H9 (cell line): ENCODE measurements around the gene FMNL1. TPM values are rescaled to one million over a fixed set of nuclear protein-coding genes. Genes with fewer than 3 reads are reported as not detected.

Source experiments
- DNase-seq: peaks from one replicate; pipeline ENCODE4 v3.0.0-alpha.2; 2017
- H2AFZ ChIP-seq: one replicate; pipeline ENCODE4 v1.6.1; 2013; ENCODE audit warnings: mild to moderate bottlenecking, low read length, control low read depth, moderate library complexity
- H2AK5ac ChIP-seq: 2 replicates; pipeline ENCODE4 v1.6.1; 2013; ENCODE audit warnings: low read length, control low read depth, mixed read lengths; ENCODE audit not compliant: insufficient read length
- H2BK120ac ChIP-seq: one replicate; pipeline ENCODE4 v1.6.1; 2013; ENCODE audit warnings: low read depth, mild to moderate bottlenecking, low read length, control low read depth, inconsistent platforms; ENCODE audit not compliant: poor library complexity, severe bottlenecking
- H2BK12ac ChIP-seq: 2 replicates; pipeline ENCODE4 v1.6.1; 2013; ENCODE audit warnings: low read length, control low read depth, mixed read lengths, low read depth; ENCODE audit not compliant: insufficient read length
- H2BK15ac ChIP-seq: 2 replicates; pipeline ENCODE4 v1.6.1; 2013; ENCODE audit warnings: low read depth, low read length, control low read depth
- H2BK20ac ChIP-seq: one replicate; pipeline ENCODE4 v1.6.1; 2013; ENCODE audit warnings: low read depth, mild to moderate bottlenecking, low read length, control low read depth, inconsistent platforms; ENCODE audit not compliant: poor library complexity, severe bottlenecking
- H2BK5ac ChIP-seq: 2 replicates; pipeline ENCODE4 v1.6.1; 2013; ENCODE audit warnings: low read length, control low read depth, mixed read lengths; ENCODE audit not compliant: insufficient read length
- H3K14ac ChIP-seq: 2 replicates; pipeline ENCODE4 v1.6.1; 2013; ENCODE audit warnings: low read length, control low read depth; ENCODE audit not compliant: insufficient read depth
- H3K18ac ChIP-seq: 2 replicates; pipeline ENCODE4 v1.6.1; 2013; ENCODE audit warnings: low read depth, mild to moderate bottlenecking, mixed read lengths, low read length, control low read depth; ENCODE audit not compliant: insufficient read length
- H3K23ac ChIP-seq: 2 replicates; pipeline ENCODE4 v1.6.1; 2013; ENCODE audit warnings: low read length, control low read depth, mixed read lengths, low read depth; ENCODE audit not compliant: insufficient read length
- H3K23me2 ChIP-seq: 2 replicates; pipeline ENCODE4 v1.6.1; 2013; ENCODE audit warnings: low read depth, mild to moderate bottlenecking, mixed read lengths, low read length, control low read depth; ENCODE audit not compliant: insufficient read length, poor library complexity, severe bottlenecking
- H3K27ac ChIP-seq: 2 replicates; pipeline ENCODE4 v1.5.1; 2013; ENCODE audit warnings: low read length, control low read depth, mixed read lengths, low read depth; ENCODE audit not compliant: insufficient read length
- H3K27me3 ChIP-seq: 2 replicates; pipeline ENCODE4 v1.6.1; 2013; ENCODE audit warnings: low read length, control low read depth, inconsistent platforms; ENCODE audit not compliant: insufficient read depth
- H3K4ac ChIP-seq: 2 replicates; pipeline ENCODE4 v1.6.1; 2013; ENCODE audit warnings: low read depth, mild to moderate bottlenecking, control low read depth, inconsistent platforms, low read length, moderate library complexity
- H3K4me1 ChIP-seq: 2 replicates; pipeline ENCODE4 v1.6.1; 2013; ENCODE audit warnings: low read length, control low read depth, inconsistent platforms; ENCODE audit not compliant: insufficient read depth
- H3K4me2 ChIP-seq: 2 replicates; pipeline ENCODE4 v1.6.1; 2013; ENCODE audit warnings: low read length, control low read depth, mixed read lengths; ENCODE audit not compliant: insufficient read length, insufficient read depth
- H3K56ac ChIP-seq: 2 replicates; pipeline ENCODE4 v1.6.1; 2013; ENCODE audit warnings: low read depth, mild to moderate bottlenecking, mixed read lengths, low read length, control low read depth; ENCODE audit not compliant: insufficient read length
- H3K79me1 ChIP-seq: 2 replicates; pipeline ENCODE4 v1.6.1; 2013; ENCODE audit warnings: low read depth, mild to moderate bottlenecking, moderate library complexity, low read length, control low read depth, inconsistent platforms; ENCODE audit not compliant: insufficient read depth, poor library complexity, severe bottlenecking
- H3K79me2 ChIP-seq: 2 replicates; pipeline ENCODE4 v1.6.1; 2013; ENCODE audit warnings: low read length, control low read depth, inconsistent platforms; ENCODE audit not compliant: insufficient read depth
- H3K9ac ChIP-seq: 2 replicates; pipeline ENCODE4 v1.6.1; 2013; ENCODE audit warnings: low read length, control low read depth, mixed read lengths; ENCODE audit not compliant: insufficient read length; ENCODE audit errors: extremely low read depth
- H3K9me3 ChIP-seq: one replicate; pipeline ENCODE4 v1.6.1; 2013; ENCODE audit warnings: low read depth, low read length, inconsistent platforms; ENCODE audit not compliant: control insufficient read depth
- H3T11ph ChIP-seq: one replicate; pipeline ENCODE4 v1.6.1; 2013; ENCODE audit warnings: mild to moderate bottlenecking, low read length, control low read depth, inconsistent platforms
- H4K20me1 ChIP-seq: one replicate; pipeline ENCODE4 v1.6.1; 2013; ENCODE audit not compliant: control insufficient read depth, insufficient read length, insufficient read depth
- H4K5ac ChIP-seq: 2 replicates; pipeline ENCODE4 v1.6.1; 2013; ENCODE audit warnings: low read depth, mild to moderate bottlenecking, mixed read lengths, low read length, control low read depth; ENCODE audit not compliant: insufficient read length
- H4K8ac ChIP-seq: replicated peaks from 2 replicates; pipeline ENCODE4 v1.6.1; 2013; ENCODE audit warnings: low read length, control low read depth, mixed read lengths, low read depth; ENCODE audit not compliant: insufficient read length
- H4K91ac ChIP-seq: 2 replicates; pipeline ENCODE4 v1.6.1; 2013; ENCODE audit warnings: low read depth, mild to moderate bottlenecking, moderate library complexity, mixed read lengths, low read length, control low read depth; ENCODE audit not compliant: insufficient read length
- H3K27ac Mint-ChIP-seq, 3 experiments: 2 replicates in 2 of 3; 3 replicates in 1 of 3; pipeline ENCODE4 v1.8.0; 2020 to 2021; ENCODE audit warnings: mixed read lengths in 3 of 3, mild to moderate bottlenecking in 1 of 3, moderate library complexity in 1 of 3
- H3K27me3 Mint-ChIP-seq: 2 replicates; pipeline ENCODE4 v1.8.0; 2021; ENCODE audit warnings: low read depth, mild to moderate bottlenecking, moderate library complexity, mixed read lengths
- H3K36me3 Mint-ChIP-seq, 3 experiments: 2 replicates in 2 of 3; 3 replicates in 1 of 3; pipeline ENCODE4 v1.8.0; 2020 to 2021; ENCODE audit warnings: low read depth in 3 of 3, mixed read lengths in 3 of 3; ENCODE audit not compliant: insufficient read depth in 1 of 3
- H3K4me1 Mint-ChIP-seq, 2 experiments: 2 replicates each; pipeline ENCODE4 v1.8.0; 2020; ENCODE audit warnings: mixed read lengths in 2 of 2
- H3K4me3 Mint-ChIP-seq, 2 experiments: 2 replicates in 1 of 2; 3 replicates in 1 of 2; pipeline ENCODE4 v1.8.0; 2020 to 2021; ENCODE audit warnings: mild to moderate bottlenecking in 2 of 2, mixed read lengths in 2 of 2, moderate library complexity in 1 of 2
- H3K9me3 Mint-ChIP-seq, 2 experiments: 2 replicates in 1 of 2; 3 replicates in 1 of 2; pipeline ENCODE4 v1.8.0; 2020; ENCODE audit warnings: mild to moderate bottlenecking in 2 of 2, mixed read lengths in 2 of 2, moderate library complexity in 1 of 2
- WGBS: extraction: QIAGEN DNeasy Blood & Tissue Kit; methylation state at CpG from one replicate; pipeline ENCODE4 v1.1.7; 2013; ENCODE audit warnings: missing lambda C conversion rate, low lambda C conversion rate, mixed read lengths; ENCODE audit not compliant: insufficient read length; ENCODE audit errors: extremely low coverage; 5-methylcytosine and 5-hydroxymethylcytosine counted together
- total RNA-seq: library from RNA; stranded (reverse); gene quantifications from 2 replicates; pipeline ENCODE4 v1.2.1, GENCODE V29; 2021
- TF ChIP-seq, protein P1 (sequence below): fragments of 200-600 bp; sonication (generic); conservative IDR thresholded peaks from 3 replicates; pipeline ENCODE4 v1.8.0; 2021; ENCODE audit warnings: antibody characterized with exemption, mild to moderate bottlenecking

The FMNL1 gene
- total RNA-seq, 1 experiment from 2014 or later, result 6.9 TPM

- no peak overlapping the region for H3K23ac ChIP-seq
- peaks cover 10% of the 10 kb centered on the region for H3K23me2 ChIP-seq
- no peak overlapping the region for H2AFZ ChIP-seq
- H3K36me3 Mint-ChIP-seq, result no peaks in the 10 kb centered on the region
- no peaks in the 10 kb centered on the region for H3K9me3 ChIP-seq
- TF ChIP-seq, protein P1, sequence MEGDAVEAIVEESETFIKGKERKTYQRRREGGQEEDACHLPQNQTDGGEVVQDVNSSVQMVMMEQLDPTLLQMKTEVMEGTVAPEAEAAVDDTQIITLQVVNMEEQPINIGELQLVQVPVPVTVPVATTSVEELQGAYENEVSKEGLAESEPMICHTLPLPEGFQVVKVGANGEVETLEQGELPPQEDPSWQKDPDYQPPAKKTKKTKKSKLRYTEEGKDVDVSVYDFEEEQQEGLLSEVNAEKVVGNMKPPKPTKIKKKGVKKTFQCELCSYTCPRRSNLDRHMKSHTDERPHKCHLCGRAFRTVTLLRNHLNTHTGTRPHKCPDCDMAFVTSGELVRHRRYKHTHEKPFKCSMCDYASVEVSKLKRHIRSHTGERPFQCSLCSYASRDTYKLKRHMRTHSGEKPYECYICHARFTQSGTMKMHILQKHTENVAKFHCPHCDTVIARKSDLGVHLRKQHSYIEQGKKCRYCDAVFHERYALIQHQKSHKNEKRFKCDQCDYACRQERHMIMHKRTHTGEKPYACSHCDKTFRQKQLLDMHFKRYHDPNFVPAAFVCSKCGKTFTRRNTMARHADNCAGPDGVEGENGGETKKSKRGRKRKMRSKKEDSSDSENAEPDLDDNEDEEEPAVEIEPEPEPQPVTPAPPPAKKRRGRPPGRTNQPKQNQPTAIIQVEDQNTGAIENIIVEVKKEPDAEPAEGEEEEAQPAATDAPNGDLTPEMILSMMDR, result no peak
- no peaks in the 10 kb centered on the region for H3K79me2 ChIP-seq
- H3K4me3 Mint-ChIP-seq, result peak overlapping the region in 1 of 2 experiments; percentile 78; a peak in 2 of 5 replicates
- no peak overlapping the region for H3K56ac ChIP-seq
- no peaks in the 10 kb centered on the region for H3K4me1 ChIP-seq
- H3K4me1 Mint-ChIP-seq, result peaks cover 10 to 21% of the 10 kb centered on the region in 2 experiments
- H2BK12ac ChIP-seq, result no peak overlapping the region
- DNase-seq, result no peak
- no peak overlapping the region for H4K8ac ChIP-seq
- H3K9ac ChIP-seq, result no peak overlapping the region
- H3K27ac Mint-ChIP-seq, result no peak overlapping the region
- no peaks in the 10 kb centered on the region for H3K79me1 ChIP-seq
- no peak overlapping the region for H2BK15ac ChIP-seq
- no peak overlapping the region for H2AK5ac ChIP-seq
- no peak overlapping the region for H3K4ac ChIP-seq
- H3K14ac ChIP-seq, result no peak overlapping the region
- no peaks in the 10 kb centered on the region for H4K20me1 ChIP-seq
- H3K4me2 ChIP-seq, result no peak overlapping the region
- WGBS, result no CpG with 5 or more reads among the region's 3 CpGs
- no peaks in the 10 kb centered on the region; a peak in 1 of 5 replicates for H3K9me3 Mint-ChIP-seq
- H2BK120ac ChIP-seq, result no peak overlapping the region
- H3K27me3 Mint-ChIP-seq, result peaks cover 69% of the 10 kb centered on the region
- no peak overlapping the region for H4K91ac ChIP-seq
- no peak overlapping the region for H2BK5ac ChIP-seq
- H3K18ac ChIP-seq, result no peak overlapping the region
- H4K5ac ChIP-seq, result no peak overlapping the region
- H3K27me3 ChIP-seq, result peaks cover 13% of the 10 kb centered on the region
- H3K27ac ChIP-seq, result no peak overlapping the region
- no peak overlapping the region for H2BK20ac ChIP-seq
- no peak overlapping the region for H3T11ph ChIP-seq
Observed at GRCh38 chr17:45220079-45220478, 1.6 kb upstream of the FMNL1 start.
